SK-N-SH treated with all-trans-retinoic acid at 6 μM for 48 hours (cell line): ENCODE data around the gene BPIFB2.

Experiments
- ATAC-seq: fragments of 200-7000 bp; cut with Tn5 transposase; 3 replicates; pipeline ENCODE4 v1.9.1; 2020; ENCODE audit warnings: mild to moderate bottlenecking, moderate library complexity
- ARNTL ChIP-seq: fragments of 450-650 bp; formaldehyde crosslinking; IDR thresholded peaks from 2 replicates; pipeline ENCODE4 v1.5.0; 2020; ENCODE audit warnings: low read depth, mild to moderate bottlenecking, moderate library complexity, borderline replicate concordance
- BACH2 ChIP-seq: fragments of 250-450 bp; sonication (Bioruptor Pico); IDR thresholded peaks from 2 replicates; pipeline ENCODE4 v1.9.0; 2021; ENCODE audit warnings: mild to moderate bottlenecking, borderline replicate concordance
- CSDC2 ChIP-seq: fragments of 250-450 bp; sonication (Bioruptor Pico); IDR thresholded peaks from 2 replicates; pipeline ENCODE4 v1.5.0; 2020; ENCODE audit warnings: mild to moderate bottlenecking, moderate library complexity
- ESRRG ChIP-seq: fragments of 250-450 bp; sonication (Bioruptor Pico); IDR thresholded peaks from 2 replicates; pipeline ENCODE4 v1.6.1; 2021; ENCODE audit warnings: mild to moderate bottlenecking
- GLIS3 ChIP-seq: fragments of 250-450 bp; sonication (Bioruptor Pico); IDR thresholded peaks from 2 replicates; pipeline ENCODE4 v1.5.0; 2020; ENCODE audit warnings: mild to moderate bottlenecking, moderate library complexity
- ISL1 ChIP-seq: fragments of 250-450 bp; sonication (Bioruptor Pico); IDR thresholded peaks from 2 replicates; pipeline ENCODE4 v2.1.2; 2022; ENCODE audit warnings: mild to moderate bottlenecking, moderate library complexity
- OSR1 ChIP-seq: fragments of 250-450 bp; sonication (Bioruptor Pico); IDR thresholded peaks from 2 replicates; pipeline ENCODE4 v1.8.0; 2022; ENCODE audit warnings: moderate library complexity, mild to moderate bottlenecking, inconsistent platforms
- PATZ1 ChIP-seq: fragments of 250-450 bp; sonication (Bioruptor Pico); IDR thresholded peaks from 2 replicates; pipeline ENCODE4 v1.8.0; 2020; ENCODE audit warnings: mild to moderate bottlenecking, moderate library complexity, borderline replicate concordance
- POU6F1 ChIP-seq: fragments of 250-450 bp; sonication (Bioruptor Pico); IDR thresholded peaks from 2 replicates; pipeline ENCODE4 v1.8.0; 2021; ENCODE audit warnings: low read depth, mild to moderate bottlenecking, moderate library complexity, borderline replicate concordance
- PPARA ChIP-seq: fragments of 250-450 bp; sonication (Bioruptor Pico); IDR thresholded peaks from 2 replicates; pipeline ENCODE4 v1.5.0; 2020; ENCODE audit warnings: mild to moderate bottlenecking, borderline replicate concordance
- RARB ChIP-seq: fragments of 250-450 bp; sonication (Bioruptor Pico); IDR thresholded peaks from 2 replicates; pipeline ENCODE4 v1.8.0; 2021; ENCODE audit warnings: mild to moderate bottlenecking, moderate library complexity
- SNAI2 ChIP-seq: fragments of 250-450 bp; sonication (Bioruptor Pico); IDR thresholded peaks from 2 replicates; pipeline ENCODE4 v1.5.0; 2020; ENCODE audit warnings: mild to moderate bottlenecking, moderate library complexity
- TOX ChIP-seq: fragments of 250-450 bp; sonication (Bioruptor Pico); IDR thresholded peaks from 2 replicates; pipeline ENCODE4 v1.8.0; 2021; ENCODE audit warnings: mild to moderate bottlenecking, moderate library complexity, borderline replicate concordance
- TSHZ2 ChIP-seq: fragments of 250-450 bp; sonication (Bioruptor Pico); IDR thresholded peaks from 2 replicates; pipeline ENCODE4 v1.5.0; 2020; ENCODE audit warnings: mild to moderate bottlenecking, moderate library complexity
- ZC3H10 ChIP-seq: fragments of 250-450 bp; sonication (Bioruptor Pico); IDR thresholded peaks from 2 replicates; pipeline ENCODE4 v1.5.1; 2021; ENCODE audit warnings: mild to moderate bottlenecking, moderate library complexity
- ZFP3 ChIP-seq: fragments of 250-450 bp; sonication (Bioruptor Pico); IDR thresholded peaks from 2 replicates; pipeline ENCODE4 v1.5.0; 2020; ENCODE audit warnings: mild to moderate bottlenecking, moderate library complexity
- ZFP30 ChIP-seq: fragments of 450-650 bp; formaldehyde crosslinking; IDR thresholded peaks from 2 replicates; pipeline ENCODE4 v1.5.0; 2022; ENCODE audit warnings: mild to moderate bottlenecking, moderate library complexity
- ZNF70 ChIP-seq: fragments of 450-650 bp; formaldehyde crosslinking; IDR thresholded peaks from 2 replicates; pipeline ENCODE4 v1.5.0; 2020; ENCODE audit warnings: mild to moderate bottlenecking, moderate library complexity
- ZNF8 ChIP-seq: fragments of 450-650 bp; formaldehyde crosslinking; IDR thresholded peaks from 2 replicates; pipeline ENCODE4 v1.5.0; 2020; ENCODE audit warnings: mild to moderate bottlenecking, moderate library complexity
- TF ChIP-seq, protein P1 (sequence below): fragments of 250-450 bp; sonication (Bioruptor Pico); IDR thresholded peaks from 2 replicates; pipeline ENCODE4 v1.5.1; 2020; ENCODE audit warnings: low read depth, mild to moderate bottlenecking, moderate library complexity

Gene BPIFB2

GRCh38 chr20:32991792-32992641 lies 15.5 kb upstream of the BPIFB2 start:
- TF ChIP-seq GLIS3 (CRISPR knock-in tag) (no peak), BACH2 (no peak), ZC3H10 (CRISPR knock-in tag) (no peak), ZFP30 (no peak), ESRRG (CRISPR knock-in tag) (no peak), PATZ1 (CRISPR knock-in tag) (no peak), ZNF8 (CRISPR knock-in tag) (no peak), SNAI2 (CRISPR knock-in tag) (no peak), TOX (CRISPR knock-in tag) (no peak)
- ATAC-seq, result no peak

DNA sequence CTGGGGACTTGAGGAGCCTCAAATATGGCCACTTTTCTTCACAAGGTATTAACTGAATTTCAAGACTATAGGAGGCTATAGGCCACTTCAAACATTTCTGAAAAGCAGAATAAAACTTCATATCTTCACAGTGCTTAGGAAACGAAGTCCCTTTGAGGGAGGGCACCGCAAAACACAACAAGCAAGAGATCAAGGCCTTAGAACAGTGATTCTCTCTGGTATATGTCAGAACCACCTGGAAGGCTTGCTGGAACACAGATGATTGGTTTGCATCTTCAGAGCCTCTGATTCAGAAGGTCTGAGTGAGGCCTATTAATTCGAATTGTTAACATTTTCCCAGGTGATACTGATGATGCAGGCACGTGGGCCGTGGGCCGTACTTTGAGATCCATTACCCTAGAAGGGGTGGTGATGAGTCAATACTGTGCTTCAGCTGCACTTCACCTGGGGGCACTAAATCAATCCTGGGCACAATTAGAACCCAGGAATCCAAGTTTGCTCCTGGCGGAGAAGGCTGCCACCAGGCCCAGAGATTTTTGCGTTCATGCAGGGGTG lies 13.9 kb upstream of the BPIFB2 start:
- no peak for ATAC-seq
- TF ChIP-seq PATZ1 (CRISPR knock-in tag) (no peak), TSHZ2 (CRISPR knock-in tag) (no peak), RARB (CRISPR knock-in tag) (no peak), GLIS3 (CRISPR knock-in tag) (no peak), ARNTL (CRISPR knock-in tag) (no peak), ZNF70 (CRISPR knock-in tag) (no peak), ZNF8 (CRISPR knock-in tag) (no peak)

DNA sequence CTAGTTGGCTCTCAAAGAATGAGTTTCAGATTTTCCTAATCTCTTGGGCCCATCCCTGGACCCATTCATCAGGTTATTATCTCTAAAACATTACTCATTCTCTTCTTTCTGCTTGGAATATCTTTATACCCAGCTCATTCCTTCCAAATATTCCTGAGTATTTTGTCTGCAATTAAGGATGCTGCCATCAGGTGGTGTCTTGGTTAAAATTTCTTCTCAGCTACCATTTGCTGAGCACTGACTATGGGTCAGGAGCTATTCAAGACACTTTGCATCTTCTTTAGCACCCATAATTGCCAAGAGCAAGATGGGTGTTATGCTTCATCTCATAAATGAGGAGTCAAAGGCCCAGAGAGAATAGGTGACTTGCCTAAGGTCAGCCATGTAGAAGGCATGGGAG lies 11.7 kb upstream of the BPIFB2 start:
- TF ChIP-seq PATZ1 (CRISPR knock-in tag) (no peak), CSDC2 (CRISPR knock-in tag) (no peak), ISL1 (CRISPR knock-in tag) (no peak), ESRRG (CRISPR knock-in tag) (no peak), TSHZ2 (CRISPR knock-in tag) (no peak), OSR1 (CRISPR knock-in tag) (no peak), ZFP3 (CRISPR knock-in tag) (no peak), ZFP30 (no peak), ZNF70 (CRISPR knock-in tag) (no peak), PPARA (no peak), RARB (CRISPR knock-in tag) (no peak), POU6F1 (CRISPR knock-in tag) (no peak)
- TF ChIP-seq, protein P1, sequence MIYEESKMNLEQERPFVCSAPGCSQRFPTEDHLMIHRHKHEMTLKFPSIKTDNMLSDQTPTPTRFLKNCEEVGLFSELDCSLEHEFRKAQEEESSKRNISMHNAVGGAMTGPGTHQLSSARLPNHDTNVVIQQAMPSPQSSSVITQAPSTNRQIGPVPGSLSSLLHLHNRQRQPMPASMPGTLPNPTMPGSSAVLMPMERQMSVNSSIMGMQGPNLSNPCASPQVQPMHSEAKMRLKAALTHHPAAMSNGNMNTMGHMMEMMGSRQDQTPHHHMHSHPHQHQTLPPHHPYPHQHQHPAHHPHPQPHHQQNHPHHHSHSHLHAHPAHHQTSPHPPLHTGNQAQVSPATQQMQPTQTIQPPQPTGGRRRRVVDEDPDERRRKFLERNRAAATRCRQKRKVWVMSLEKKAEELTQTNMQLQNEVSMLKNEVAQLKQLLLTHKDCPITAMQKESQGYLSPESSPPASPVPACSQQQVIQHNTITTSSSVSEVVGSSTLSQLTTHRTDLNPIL (CRISPR knock-in tag), result no peak
- TF ChIP-seq, all 23 proteins: peak for 0
- no peak for ATAC-seq
